HG02763 (cell line): ENCODE data around the gene RNF138.
"Not testable (repeated sequence)": the region's sequence is repeated elsewhere in the genome, so short reads cannot be mapped to it uniquely, and the experiment has no call there.

ENCODE experiments used
- ATAC-seq: cut with Tn5 transposase; IDR thresholded peaks from one replicate; pipeline ENCODE4 v1.9.1; 2021; ENCODE audit warnings: mild to moderate bottlenecking, moderate library complexity; ENCODE audit not compliant: unreplicated experiment

The RNF138 gene

DNA sequence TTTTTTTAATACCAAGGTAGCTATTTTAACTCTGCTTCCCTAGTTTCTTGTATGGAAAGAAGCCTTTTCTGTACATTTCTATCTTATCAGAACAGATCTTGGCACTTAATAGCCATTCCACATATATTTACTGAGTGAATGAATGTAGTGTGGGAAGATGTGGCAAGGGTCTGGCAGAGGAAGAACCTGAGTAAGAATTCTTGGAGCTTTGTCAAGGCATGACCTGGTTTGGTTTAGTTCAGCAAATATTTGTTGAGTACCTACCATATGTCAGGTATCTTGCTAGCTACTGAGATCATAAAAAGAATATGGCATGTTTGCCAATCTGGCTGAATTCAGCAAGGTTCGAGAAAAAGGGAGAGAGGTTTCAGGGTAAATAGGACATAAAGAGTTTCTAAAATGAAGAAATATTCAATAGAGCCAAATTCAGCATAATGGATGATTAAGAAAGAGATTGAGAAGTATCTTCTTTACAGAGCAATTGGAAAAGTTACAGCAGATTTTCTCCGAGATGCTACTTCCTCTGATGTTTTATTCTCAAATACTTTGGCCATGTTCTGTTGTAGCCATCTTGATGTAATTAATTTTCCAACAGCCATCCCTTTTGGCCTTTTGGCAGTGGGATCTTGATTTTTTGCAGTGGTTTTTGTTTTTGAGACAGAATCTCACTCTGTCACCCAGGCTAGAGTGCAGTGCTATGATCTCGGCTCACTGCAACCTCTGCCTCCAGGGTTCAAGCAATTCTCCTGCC lies 76.5 kb downstream of the RNF138 start:
- ATAC-seq = no peak

- ATAC-seq = no peak
Observed at GRCh38 chr18:32173654-32174053, 82.0 kb downstream of the RNF138 start.

DNA sequence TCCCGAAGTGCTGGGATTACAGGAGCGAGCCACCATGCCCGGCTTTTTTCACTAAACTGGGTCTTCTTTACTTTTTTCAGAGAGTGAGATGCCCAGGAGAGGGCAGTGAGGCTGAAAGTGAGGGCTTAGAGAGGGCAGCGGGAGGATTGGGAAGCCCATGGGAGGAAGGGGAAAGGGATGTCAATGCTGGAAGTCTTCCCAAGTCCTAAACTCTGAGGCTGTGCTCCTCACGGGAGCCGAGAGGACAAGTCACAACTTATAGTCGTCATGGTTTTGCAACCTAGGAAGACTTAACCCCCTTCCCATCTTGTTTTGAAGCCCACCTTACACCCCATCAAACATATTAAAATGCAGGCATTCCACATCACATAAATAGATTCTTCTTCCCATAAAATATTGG lies 83.0 kb downstream of the RNF138 start:
- ATAC-seq = no peak

GRCh38 chr18:32175265-32175664 lies 83.6 kb downstream of the RNF138 start:
- ATAC-seq = no peak

- ATAC-seq = not testable (repeated sequence)
Observed at GRCh38 chr18:32176745-32177144, 85.1 kb downstream of the RNF138 start.

DNA sequence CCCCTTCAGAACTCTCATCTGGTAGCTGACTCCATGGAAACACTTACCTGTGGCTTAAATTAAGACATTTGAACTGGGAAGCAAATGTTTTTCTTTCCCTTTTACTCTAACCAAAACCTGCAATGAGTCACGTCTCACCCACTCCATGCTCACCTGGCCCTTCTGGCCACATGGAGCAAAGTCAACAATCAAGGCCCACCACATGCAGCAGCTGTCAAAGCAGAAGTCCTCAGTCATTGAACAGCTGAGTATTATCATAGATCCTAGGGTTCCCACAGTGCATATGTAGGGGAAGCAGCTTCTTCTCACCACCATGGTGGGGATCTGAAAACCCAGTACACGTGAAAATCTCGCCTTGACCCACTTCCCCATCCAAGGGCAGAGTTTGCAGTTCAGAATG lies 85.9 kb downstream of the RNF138 start:
- ATAC-seq = no peak
